IPS-20b (cell line): ENCODE results near the gene SMOC2.

Source experiments
- H3K27ac ChIP-seq: one replicate; pipeline ENCODE4 v1.5.1; 2013; ENCODE audit warnings: low read length
- H3K27me3 ChIP-seq: 2 replicates; pipeline ENCODE4 v1.6.1; 2013; ENCODE audit warnings: mild to moderate bottlenecking, low read length, inconsistent platforms; ENCODE audit not compliant: insufficient read depth
- H3K36me3 ChIP-seq: 2 replicates; pipeline ENCODE4 v1.6.1; 2013; ENCODE audit warnings: low read depth, mild to moderate bottlenecking, inconsistent platforms, low read length, moderate library complexity; ENCODE audit not compliant: insufficient read depth
- H3K4me1 ChIP-seq: 2 replicates; pipeline ENCODE4 v1.6.1; 2013; ENCODE audit warnings: mild to moderate bottlenecking, control low read depth, inconsistent platforms, low read length, moderate library complexity; ENCODE audit not compliant: insufficient read depth
- H3K4me3 ChIP-seq: 2 replicates; pipeline ENCODE4 v1.5.1; 2013; ENCODE audit warnings: mild to moderate bottlenecking, low read length, inconsistent platforms
- H3K9ac ChIP-seq: 2 replicates; pipeline ENCODE4 v1.6.1; 2013; ENCODE audit warnings: low read depth, mild to moderate bottlenecking, inconsistent platforms, low read length, moderate library complexity
- H3K9me3 ChIP-seq: 2 replicates; pipeline ENCODE4 v1.6.1; 2013; ENCODE audit warnings: mild to moderate bottlenecking, low read depth, low read length, inconsistent platforms; ENCODE audit not compliant: insufficient read depth

Gene SMOC2

DNA sequence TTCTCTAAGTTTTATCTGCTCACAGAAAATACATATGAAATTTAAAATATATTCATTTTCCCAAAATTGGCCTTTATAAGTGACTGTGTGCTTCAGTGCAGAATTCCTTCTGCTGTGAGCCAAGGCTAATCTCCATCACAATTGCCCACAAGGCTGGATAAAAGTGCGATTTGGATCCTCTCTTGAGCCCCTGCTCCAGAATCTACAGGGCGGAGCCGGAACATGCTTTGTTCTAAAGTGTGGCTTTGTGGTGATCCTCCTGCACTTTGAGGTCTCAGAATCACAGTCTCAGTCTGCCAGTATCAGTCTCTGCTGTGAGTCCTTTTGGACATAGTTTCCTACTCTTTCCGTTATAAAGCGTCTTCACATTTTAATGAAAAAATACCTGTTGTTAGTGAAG, 28.9 kb downstream of the SMOC2 start:
- H3K36me3 ChIP-seq = no peaks in the 10 kb centered on the region
- no peak overlapping the region for H3K27ac ChIP-seq
- no peaks in the 10 kb centered on the region for H3K27me3 ChIP-seq
- H3K9me3 ChIP-seq = no peaks in the 10 kb centered on the region
- no peak overlapping the region for H3K4me3 ChIP-seq
- H3K9ac ChIP-seq = no peak overlapping the region
- no peaks in the 10 kb centered on the region for H3K4me1 ChIP-seq

DNA sequence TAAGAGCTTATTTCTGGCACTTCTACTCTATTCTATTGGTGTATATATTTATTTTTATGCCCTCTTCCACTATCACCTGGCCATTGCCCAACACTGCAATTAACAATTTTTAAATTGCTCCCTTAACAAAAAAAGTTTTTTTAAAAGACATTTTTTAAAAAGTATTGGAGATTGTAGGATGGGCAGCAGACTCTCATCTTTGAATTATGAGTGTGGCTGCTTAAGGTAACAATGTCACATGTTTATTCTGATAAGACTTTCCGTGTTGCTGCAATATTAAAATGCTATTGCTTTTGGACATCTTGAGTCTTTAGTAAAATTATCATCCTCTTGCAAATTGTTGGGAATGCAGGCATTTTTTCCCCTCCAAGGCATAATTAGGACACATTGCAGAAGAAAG, 31.4 kb downstream of the SMOC2 start:
- H3K36me3 ChIP-seq = no peaks in the 10 kb centered on the region
- no peaks in the 10 kb centered on the region for H3K4me1 ChIP-seq
- H3K27me3 ChIP-seq = no peaks in the 10 kb centered on the region
- no peak overlapping the region for H3K4me3 ChIP-seq
- H3K27ac ChIP-seq = no peak overlapping the region
- H3K9ac ChIP-seq = no peak overlapping the region
- H3K9me3 ChIP-seq = no peaks in the 10 kb centered on the region

DNA sequence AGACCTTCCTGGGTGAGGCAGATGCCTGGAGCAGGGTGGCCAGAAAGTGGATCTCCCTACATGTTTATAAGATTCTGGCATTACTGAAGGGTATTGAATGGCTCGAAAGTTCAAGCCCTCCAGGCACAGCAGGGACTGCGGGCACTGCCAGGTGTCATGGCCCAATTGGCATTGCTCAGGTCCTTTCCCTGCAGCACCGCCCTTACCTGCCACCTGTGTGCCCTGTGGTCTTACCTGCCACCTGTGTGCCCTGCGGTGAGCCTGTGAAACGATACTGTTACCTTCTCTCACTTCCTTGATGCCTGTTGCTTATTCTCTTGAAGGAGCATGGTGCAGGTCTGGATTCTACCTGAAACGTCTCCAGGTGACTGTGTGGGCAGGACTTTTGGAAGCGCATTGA, 32.2 kb downstream of the SMOC2 start:
- no peaks in the 10 kb centered on the region for H3K4me1 ChIP-seq
- H3K9me3 ChIP-seq = no peaks in the 10 kb centered on the region
- H3K4me3 ChIP-seq = no peak overlapping the region
- no peaks in the 10 kb centered on the region for H3K27me3 ChIP-seq
- H3K36me3 ChIP-seq = no peaks in the 10 kb centered on the region
- H3K27ac ChIP-seq = no peak overlapping the region
- H3K9ac ChIP-seq = no peak overlapping the region

DNA sequence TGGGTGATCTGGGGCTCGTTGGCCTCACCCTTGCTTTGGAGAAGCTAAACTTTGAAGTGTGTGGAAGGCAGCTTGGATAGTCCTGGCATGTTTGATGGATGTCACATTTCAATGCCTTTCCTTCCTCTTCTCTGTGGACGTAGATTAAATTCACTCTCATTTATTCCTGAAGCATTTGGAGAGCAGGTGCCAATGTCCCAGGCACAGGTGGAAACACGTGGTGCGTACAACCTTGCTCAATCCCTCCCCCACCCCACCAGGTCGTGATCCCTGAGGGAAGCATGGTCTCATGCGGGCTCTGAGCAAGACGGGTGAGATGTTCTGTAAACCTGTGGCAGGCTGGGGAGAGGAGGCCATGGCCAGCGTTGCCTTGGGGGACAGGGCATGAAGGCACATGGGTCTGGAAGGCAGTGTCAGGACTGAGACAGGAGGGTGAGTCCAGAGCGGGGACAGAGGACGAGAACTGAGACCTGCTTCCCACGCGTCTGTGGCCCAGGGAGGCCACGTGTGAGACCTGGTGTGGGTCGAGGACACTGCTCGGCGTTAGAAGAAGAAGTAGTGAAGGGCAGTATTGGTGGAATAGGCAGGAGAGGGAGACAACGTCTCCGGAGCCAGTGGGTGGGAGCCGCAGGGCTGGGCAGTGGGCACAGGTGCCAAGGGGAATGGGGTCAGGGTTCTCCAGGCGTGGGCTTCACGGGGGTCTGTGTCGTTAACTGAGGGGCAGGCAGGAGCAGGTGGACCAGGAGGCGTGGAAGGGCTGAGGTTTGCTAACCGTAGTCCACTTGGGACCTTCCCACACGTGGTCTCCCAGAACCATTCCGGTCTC, 34.4 kb downstream of the SMOC2 start:
- H3K9ac ChIP-seq = no peak overlapping the region
- H3K36me3 ChIP-seq = no peaks in the 10 kb centered on the region
- no peaks in the 10 kb centered on the region for H3K4me1 ChIP-seq
- no peak overlapping the region for H3K4me3 ChIP-seq
- no peaks in the 10 kb centered on the region for H3K9me3 ChIP-seq
- no peak overlapping the region for H3K27ac ChIP-seq
- H3K27me3 ChIP-seq = no peaks in the 10 kb centered on the region

DNA sequence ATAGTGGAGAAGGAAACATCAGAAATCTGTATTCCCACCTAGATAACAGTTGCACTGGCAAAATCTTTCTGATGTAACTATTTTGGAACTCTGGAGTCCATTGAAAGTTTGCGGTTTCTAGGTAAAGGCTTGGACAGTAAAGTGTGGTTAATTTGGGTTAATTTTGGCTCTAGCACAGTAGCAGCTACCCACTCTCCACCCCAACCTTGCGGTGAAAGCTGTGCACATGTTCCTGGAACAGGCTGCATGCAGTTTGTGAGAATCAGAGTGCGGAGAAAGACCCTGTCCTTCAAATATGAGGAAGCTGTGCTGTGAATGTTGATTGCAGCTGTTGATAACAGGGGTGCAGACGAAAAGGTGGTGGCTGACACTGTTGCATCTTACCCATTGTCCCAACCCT, 38.4 kb downstream of the SMOC2 start:
- H3K27ac ChIP-seq = no peak overlapping the region
- no peak overlapping the region for H3K4me3 ChIP-seq
- H3K9ac ChIP-seq = no peak overlapping the region
- H3K4me1 ChIP-seq = no peaks in the 10 kb centered on the region
- H3K9me3 ChIP-seq = no peaks in the 10 kb centered on the region
- H3K36me3 ChIP-seq = no peaks in the 10 kb centered on the region
- H3K27me3 ChIP-seq = no peaks in the 10 kb centered on the region

DNA sequence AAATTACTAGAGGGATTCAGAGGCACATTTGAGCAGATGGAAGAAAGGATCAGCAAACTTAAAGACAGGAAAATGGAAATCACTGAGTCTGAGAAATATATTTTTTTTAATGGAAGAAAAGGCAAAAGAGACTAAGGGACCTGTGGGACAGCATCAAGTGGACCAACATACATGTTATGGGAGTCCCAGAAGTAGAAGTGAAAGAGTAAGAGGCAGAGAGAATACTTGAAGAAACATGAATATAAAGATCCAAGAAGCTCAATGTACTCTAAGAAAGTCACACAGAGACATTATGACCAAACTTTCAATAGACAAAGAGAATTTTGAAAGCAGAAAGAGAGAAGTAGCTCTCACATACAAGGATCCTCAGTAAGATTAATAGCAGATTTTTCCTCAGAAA, 39.5 kb downstream of the SMOC2 start:
- Histone ChIP-seq H3K4me1 (no peaks in the 10 kb centered on the region), H3K4me3 (no peak overlapping the region), H3K9ac (no peak overlapping the region), H3K36me3 (no peaks in the 10 kb centered on the region), H3K27ac (no peak overlapping the region), H3K27me3 (no peaks in the 10 kb centered on the region), H3K9me3 (no peaks in the 10 kb centered on the region)

DNA sequence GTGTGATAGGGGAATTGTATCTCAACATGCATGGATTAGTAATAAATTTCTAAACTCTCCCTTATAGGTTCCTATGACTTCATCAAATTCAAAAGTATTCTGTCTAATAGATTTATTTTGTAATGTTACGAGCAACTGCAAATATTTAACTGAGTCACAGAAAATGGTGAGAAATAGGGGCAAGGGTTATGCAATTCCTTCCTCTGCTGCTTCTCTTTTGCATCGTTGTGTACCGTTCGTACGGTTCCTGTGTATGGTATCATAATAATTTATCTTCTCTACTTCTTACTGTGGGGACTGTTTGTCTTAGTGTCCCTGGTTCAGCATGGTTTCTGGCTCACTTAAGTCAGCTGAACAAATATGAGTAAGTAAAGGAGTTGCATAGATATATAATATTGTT, 44.8 kb downstream of the SMOC2 start:
- H3K27ac ChIP-seq = no peak overlapping the region
- H3K36me3 ChIP-seq = no peaks in the 10 kb centered on the region
- H3K9ac ChIP-seq = no peak overlapping the region
- H3K9me3 ChIP-seq = no peaks in the 10 kb centered on the region
- H3K4me1 ChIP-seq = no peaks in the 10 kb centered on the region
- H3K27me3 ChIP-seq = no peaks in the 10 kb centered on the region
- H3K4me3 ChIP-seq = no peak overlapping the region

DNA sequence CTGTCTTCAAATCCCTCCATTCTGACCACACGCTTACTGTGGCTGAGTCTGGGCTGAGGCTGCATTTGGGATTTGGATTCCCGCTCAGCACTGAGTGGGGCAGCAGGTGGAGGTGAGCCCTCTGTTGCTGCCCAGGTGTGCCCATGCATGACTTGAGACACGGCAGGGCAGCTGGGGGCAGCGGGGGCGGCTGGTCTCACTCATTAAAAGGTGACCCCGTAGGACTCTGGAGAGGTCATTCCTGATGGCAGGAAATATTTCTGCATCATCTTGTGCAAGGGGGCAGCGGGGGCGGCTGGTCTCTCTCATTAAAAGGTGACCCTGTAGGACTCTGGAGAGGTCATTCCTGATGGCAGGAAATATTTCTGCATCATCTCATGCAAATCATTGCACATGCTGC, 49.8 kb downstream of the SMOC2 start:
- no peaks in the 10 kb centered on the region for H3K36me3 ChIP-seq
- H3K9ac ChIP-seq = no peak overlapping the region
- H3K9me3 ChIP-seq = no peaks in the 10 kb centered on the region
- H3K4me1 ChIP-seq = no peaks in the 10 kb centered on the region
- no peak overlapping the region for H3K4me3 ChIP-seq
- H3K27me3 ChIP-seq = no peaks in the 10 kb centered on the region
- H3K27ac ChIP-seq = no peak overlapping the region

DNA sequence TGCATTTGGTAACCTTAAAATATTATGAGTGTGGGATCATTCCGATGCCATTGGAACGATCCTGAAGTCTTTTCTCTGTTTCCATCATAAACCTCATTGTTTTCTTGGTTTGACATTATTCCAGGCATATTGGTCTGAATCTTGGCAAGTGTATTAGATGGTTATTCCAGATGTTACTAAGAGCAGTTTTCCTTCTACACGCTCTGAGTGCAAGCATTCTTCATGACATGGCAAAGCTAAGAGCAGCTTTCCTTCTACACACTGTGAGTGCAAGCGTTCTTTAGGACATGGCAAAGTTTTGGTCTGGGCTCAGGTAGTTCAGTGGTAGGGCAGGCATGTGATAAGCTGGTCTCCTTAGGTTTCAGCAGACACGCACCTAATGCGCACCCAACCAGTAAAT, 53.0 kb downstream of the SMOC2 start:
- peaks cover 3% of the 10 kb centered on the region; the same call in 1 of the 2 replicates for H3K4me1 ChIP-seq
- H3K36me3 ChIP-seq = no peaks in the 10 kb centered on the region
- H3K4me3 ChIP-seq = no peak overlapping the region
- H3K27ac ChIP-seq = no peak overlapping the region
- H3K9ac ChIP-seq = no peak overlapping the region
- H3K9me3 ChIP-seq = no peaks in the 10 kb centered on the region
- no peaks in the 10 kb centered on the region for H3K27me3 ChIP-seq

DNA sequence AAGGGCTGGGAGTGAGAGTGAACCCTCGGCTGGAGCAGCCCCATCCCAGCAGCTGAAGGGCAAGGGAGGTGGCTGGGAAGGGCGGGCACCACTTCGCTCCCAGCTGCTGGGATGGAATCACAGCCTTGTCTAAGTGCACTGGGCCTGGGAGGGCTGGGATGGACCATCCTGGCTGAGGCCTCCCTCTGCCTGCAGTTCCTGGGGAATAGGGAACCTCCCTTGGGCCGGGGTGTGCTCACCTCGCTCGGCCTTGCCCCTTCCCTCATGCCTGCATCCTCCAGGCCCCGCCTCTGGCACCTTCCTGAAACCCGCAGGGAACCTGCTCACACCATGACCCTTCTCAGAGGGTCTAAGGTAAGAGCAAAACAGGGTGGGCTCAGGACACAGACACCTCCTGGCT, 53.7 kb downstream of the SMOC2 start:
- no peaks in the 10 kb centered on the region for H3K36me3 ChIP-seq
- H3K9me3 ChIP-seq = no peaks in the 10 kb centered on the region
- H3K4me3 ChIP-seq = no peak overlapping the region
- no peak overlapping the region for H3K27ac ChIP-seq
- H3K4me1 ChIP-seq = peaks cover 3% of the 10 kb centered on the region; the same call in 1 of the 2 replicates
- no peak overlapping the region for H3K9ac ChIP-seq
- no peaks in the 10 kb centered on the region for H3K27me3 ChIP-seq

DNA sequence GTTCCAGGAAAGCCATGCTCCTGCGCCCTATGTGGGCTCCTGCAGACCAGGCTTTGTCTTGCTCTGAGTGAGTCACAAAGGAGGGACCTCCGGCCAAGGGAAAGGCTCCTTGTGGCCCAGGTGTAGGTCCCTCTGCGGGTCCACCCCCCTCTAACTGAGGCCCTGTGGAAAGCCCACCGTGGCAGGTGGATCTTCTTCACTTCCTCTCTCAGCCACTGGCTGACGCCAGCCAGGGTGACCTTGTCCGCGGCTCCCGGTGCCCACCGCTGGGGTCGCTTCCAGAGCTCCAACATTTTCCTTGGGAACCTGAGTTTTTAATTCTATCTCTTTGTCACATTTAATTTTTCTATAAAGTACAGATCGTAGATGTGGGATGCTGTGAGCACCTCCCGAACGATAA, 54.1 kb downstream of the SMOC2 start:
- no peaks in the 10 kb centered on the region for H3K27me3 ChIP-seq
- no peak overlapping the region for H3K27ac ChIP-seq
- H3K4me3 ChIP-seq = no peak overlapping the region
- H3K9me3 ChIP-seq = no peaks in the 10 kb centered on the region
- H3K4me1 ChIP-seq = peaks cover 3% of the 10 kb centered on the region; the same call in 1 of the 2 replicates
- H3K36me3 ChIP-seq = no peaks in the 10 kb centered on the region
- no peak overlapping the region for H3K9ac ChIP-seq

DNA sequence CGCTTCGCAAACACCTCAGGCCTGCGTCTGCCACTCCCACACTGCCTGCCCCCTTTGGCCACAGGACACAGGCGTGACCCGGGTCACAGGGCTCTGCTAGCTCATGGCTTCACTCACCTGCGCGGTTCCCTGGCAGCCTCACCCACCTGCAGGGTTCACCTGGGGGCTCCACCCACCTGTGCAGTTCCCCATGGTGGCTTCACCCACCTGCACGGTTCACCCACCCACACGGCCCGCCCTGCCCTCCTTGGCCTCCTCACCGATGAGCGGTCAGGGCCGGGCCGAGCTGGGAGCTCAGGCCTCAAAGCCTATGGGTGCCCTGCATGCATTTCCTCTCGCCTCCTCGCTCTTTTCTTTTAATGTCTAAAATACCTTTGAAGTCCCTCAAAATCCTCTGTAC, 54.7 kb downstream of the SMOC2 start:
- no peak overlapping the region for H3K27ac ChIP-seq
- H3K9me3 ChIP-seq = no peaks in the 10 kb centered on the region
- no peak overlapping the region for H3K9ac ChIP-seq
- H3K27me3 ChIP-seq = no peaks in the 10 kb centered on the region
- no peak overlapping the region for H3K4me3 ChIP-seq
- no peaks in the 10 kb centered on the region for H3K36me3 ChIP-seq
- H3K4me1 ChIP-seq = peaks cover 3% of the 10 kb centered on the region; the same call in 1 of the 2 replicates
